Measurements from ENCODE around the gene RAPGEF2. TPM values are rescaled to one million over a fixed set of nuclear protein-coding genes. Genes with fewer than 3 reads are reported as not detected.

RAPGEF2 gene
- total RNA-seq, 4 donors from 2014 or later, result 47.2 to 105 (median 50.2) TPM

DNA sequence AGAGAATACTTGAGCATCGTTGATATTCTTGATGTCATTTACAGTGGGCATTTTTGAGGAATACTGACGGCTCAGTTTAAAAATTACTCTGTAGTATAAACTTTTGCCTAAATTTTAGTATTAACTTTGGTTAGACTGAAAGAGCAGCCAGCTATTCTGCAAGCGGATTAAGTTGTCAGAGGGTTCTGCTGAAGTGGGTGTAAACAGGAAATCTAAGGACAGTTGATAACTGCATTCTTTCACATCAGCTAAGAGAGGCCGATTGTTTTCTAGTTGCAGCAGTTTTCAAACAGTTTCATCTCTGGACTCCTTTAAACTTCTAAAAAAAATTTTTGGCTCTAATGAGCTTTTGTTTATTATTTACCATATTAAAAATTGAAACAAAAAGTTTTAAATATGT is 149.6 kb downstream of the RAPGEF2 start:
- TF ChIP-seq CTCF (IDR thresholded peaks at IDR 0.05), result no peak
- DNase-seq (ENCODE audit: low spot score) (no peak), ATAC-seq (ENCODE audit: low FRiP score) (no peak)

DNA sequence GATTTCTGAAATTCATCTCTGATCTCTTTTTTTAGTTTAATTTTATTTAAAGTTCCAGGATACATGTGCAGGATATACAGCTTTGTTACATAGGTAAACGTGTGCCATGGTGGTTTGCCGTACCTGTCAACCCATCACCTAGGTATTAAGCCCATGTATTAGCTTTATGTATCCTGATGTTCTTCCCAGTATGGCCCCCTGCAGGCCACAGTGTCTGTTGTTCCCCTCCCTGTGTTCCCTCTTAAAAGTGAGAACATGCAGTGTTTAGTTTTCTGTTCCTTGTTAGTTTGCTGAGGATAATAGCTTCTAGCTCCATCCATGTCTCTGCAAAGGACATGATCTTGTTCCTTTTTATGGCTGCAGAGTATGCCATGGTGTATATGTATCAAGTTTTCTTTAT is 153.2 kb downstream of the RAPGEF2 start:
- DNase-seq (ENCODE audit: low spot score), result no peak
- no peak for ATAC-seq (ENCODE audit: low FRiP score)
- no peak for TF ChIP-seq CTCF (IDR thresholded peaks at IDR 0.05)

DNA sequence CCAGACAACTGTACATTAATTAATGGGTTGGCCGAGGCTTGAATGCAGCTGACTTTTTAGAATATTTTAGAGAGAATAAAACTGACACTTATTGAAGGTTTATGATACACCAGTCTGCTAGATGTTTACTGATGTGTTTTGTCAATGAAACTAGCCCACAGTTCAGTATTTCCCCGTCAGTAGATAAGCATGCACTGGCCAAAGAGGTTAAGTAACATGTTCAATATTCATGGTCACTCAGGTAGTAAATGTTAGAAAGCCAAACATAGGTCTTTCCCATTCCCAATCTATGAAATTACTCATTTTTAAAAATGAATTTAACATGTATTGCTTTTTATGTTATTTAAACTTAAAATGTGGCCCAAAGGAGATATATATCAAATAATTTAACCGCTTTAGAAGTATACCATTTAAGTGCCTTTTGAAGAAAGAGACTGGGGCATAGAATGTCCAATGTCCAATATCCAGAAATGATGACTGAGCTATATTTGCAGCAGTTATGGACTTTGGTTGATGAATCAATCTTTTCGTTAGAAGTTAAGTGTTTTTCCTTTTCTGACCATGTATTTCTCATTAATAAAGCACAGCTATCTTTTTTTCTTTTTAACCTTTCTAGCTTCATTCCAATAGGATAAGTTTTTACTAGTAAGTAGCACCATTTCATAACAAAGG is 156.1 kb downstream of the RAPGEF2 start:
- no peak for TF ChIP-seq CTCF (IDR thresholded peaks at IDR 0.05)
- DNase-seq (ENCODE audit: low spot score), result no peak
- no peak for ATAC-seq (ENCODE audit: low FRiP score)

DNA sequence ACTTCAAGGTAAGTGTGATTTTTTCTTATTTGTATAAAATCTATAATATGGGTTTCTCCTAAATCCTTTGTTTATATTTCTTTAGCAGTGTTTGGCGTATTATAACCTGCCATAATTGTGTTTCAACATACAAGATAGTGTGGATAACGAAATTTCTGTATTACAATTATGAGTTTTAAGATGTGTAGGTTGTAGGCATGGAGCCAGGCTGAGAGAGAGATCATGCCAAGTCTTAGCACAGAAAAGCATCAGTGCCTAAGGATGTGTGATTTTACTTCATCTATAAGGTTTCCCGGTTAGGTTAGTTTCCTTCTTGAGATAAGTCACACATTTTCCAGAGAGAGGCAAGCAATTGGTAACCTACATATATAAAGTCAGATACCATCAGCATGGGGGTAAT is 161.2 kb downstream of the RAPGEF2 start:
- TF ChIP-seq CTCF (IDR thresholded peaks at IDR 0.05), result no peak
- ATAC-seq (ENCODE audit: low FRiP score) (no peak), DNase-seq (ENCODE audit: low spot score) (no peak)

- ATAC-seq (ENCODE audit: low FRiP score), result no peak
- no peak for TF ChIP-seq CTCF (IDR thresholded peaks at IDR 0.05)
- no peak for DNase-seq (ENCODE audit: low spot score)
Observed at GRCh38 chr4:159266981-159267868, 164.3 kb downstream of the RAPGEF2 start.

DNA sequence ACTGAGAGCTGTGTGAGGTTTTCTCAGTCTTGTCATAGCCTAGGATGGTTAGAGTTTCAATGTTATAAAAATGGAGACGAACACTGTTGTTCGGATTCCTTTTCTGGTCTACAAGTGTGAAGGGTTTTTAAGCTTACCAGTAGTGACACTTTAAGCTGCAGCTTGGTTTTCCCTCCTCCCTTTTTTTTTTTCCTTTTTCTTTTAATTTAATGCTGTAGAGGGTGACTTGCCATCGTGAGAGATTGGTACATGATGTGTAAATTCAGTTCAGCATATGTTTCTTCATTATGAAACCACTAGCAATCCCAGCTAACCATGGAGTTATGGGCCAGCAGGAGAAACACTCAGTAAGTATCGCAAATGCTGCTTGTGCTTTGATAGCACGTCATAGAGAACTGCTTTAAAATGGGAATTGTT is 165.0 kb downstream of the RAPGEF2 start:
- TF ChIP-seq CTCF (IDR thresholded peaks at IDR 0.05), result no peak
- no peak for DNase-seq (ENCODE audit: low spot score)
- no peak for ATAC-seq (ENCODE audit: low FRiP score)
